Measurements from ENCODE around the gene TTC7B. TPM values are rescaled to one million over a fixed set of nuclear protein-coding genes. Genes with fewer than 3 reads are reported as not detected.

TTC7B gene
- polyA plus RNA-seq, 1 donor (not counting 4 experiments of a cell fraction or from before 2014, with no cell fraction given): 21.4 TPM

- Histone ChIP-seq H3K27me3 (ENCODE audit: control insufficient read depth, extremely low read depth, insufficient read depth, low read length) (no peaks in the 10 kb centered on the region), H3K9me1 (ENCODE audit: control insufficient read depth, extremely low read depth, insufficient read depth, low read length) (no peaks in the 10 kb centered on the region), H3K4me2 (ENCODE audit: control insufficient read depth, extremely low read depth, insufficient read depth, low read depth, low read length) (peak overlapping the region; percentile 94), H3K4me3 (ENCODE audit: control insufficient read depth in 2 of 3, extremely low read depth in 1 of 3, insufficient read depth in 2 of 3, low read depth in 1 of 3, low read length in 3 of 3) (peak overlapping the region; percentile 26 to 74 (median 48)), H3K9me3 (ENCODE audit: control insufficient read depth, low read depth, low read length) (no peaks in the 10 kb centered on the region), H3K4me1 (ENCODE audit: control insufficient read depth, extremely low read depth, insufficient read depth, low read length) (peaks cover 10% of the 10 kb centered on the region), H2AFZ (ENCODE audit: control insufficient read depth, low read length) (peak overlapping the region; percentile 93), H3K36me3 (ENCODE audit: control insufficient read depth in 2 of 2, extremely low read depth in 1 of 2, insufficient read depth in 2 of 2, low read length in 2 of 2) (no peaks in the 10 kb centered on the region), H3K27ac (ENCODE audit: control insufficient read depth, insufficient read depth, low read length) (peak overlapping the region; percentile 78), H3K79me2 (ENCODE audit: control insufficient read depth, insufficient read depth, low read length) (no peaks in the 10 kb centered on the region), H4K20me1 (ENCODE audit: control insufficient read depth, extremely low read depth, insufficient read depth, low read length) (no peaks in the 10 kb centered on the region), H3K9ac (ENCODE audit: control insufficient read depth, extremely low read depth, insufficient read depth, low read length) (peak overlapping the region; percentile 78)
- DNase-seq (ENCODE audit: low read depth, low spot score): peak; percentile 62
- no peak for FAIRE-seq
- dilution Hi-C loops (cut with MboI; ENCODE audit: extremely low pct_ligation_motif_present, low sequenced_read_pairs): no loop called here
- TF ChIP-seq EZH2 (IDR thresholded peaks at IDR 0.05; ENCODE audit: low read length): no peak
- peak; percentile 73 to 95 (median 87) for TF ChIP-seq CTCF (optimal IDR thresholded peaks at IDR 0.05 in 1 of 3, IDR thresholded peaks at IDR 0.05 in 1 of 3, conservative IDR thresholded peaks at IDR 0.05 in 1 of 3; ENCODE audit: extremely low read depth in 1 of 3, insufficient read depth in 2 of 3, low read length in 3 of 3)
These were observed 58.0 kb downstream of the TTC7B start for GRCh38 chr14:90758028-90758889.

GRCh38 chr14:90757452-90757851 lies 58.8 kb downstream of the TTC7B start:
- TF ChIP-seq EZH2 (IDR thresholded peaks at IDR 0.05; ENCODE audit: low read length) (no peak), CTCF (optimal IDR thresholded peaks at IDR 0.05 in 1 of 3, IDR thresholded peaks at IDR 0.05 in 1 of 3, conservative IDR thresholded peaks at IDR 0.05 in 1 of 3; ENCODE audit: extremely low read depth in 1 of 3, insufficient read depth in 2 of 3, low read length in 3 of 3) (no peak)
- no peak overlapping the region for H3K4me3 ChIP-seq (ENCODE audit: control insufficient read depth in 2 of 3, extremely low read depth in 1 of 3, insufficient read depth in 2 of 3, low read depth in 1 of 3, low read length in 3 of 3)
- H3K9me1 ChIP-seq (ENCODE audit: control insufficient read depth, extremely low read depth, insufficient read depth, low read length): no peaks in the 10 kb centered on the region
- H3K9ac ChIP-seq (ENCODE audit: control insufficient read depth, extremely low read depth, insufficient read depth, low read length): no peak overlapping the region
- H3K9me3 ChIP-seq (ENCODE audit: control insufficient read depth, low read depth, low read length): no peaks in the 10 kb centered on the region
- no peaks in the 10 kb centered on the region for H3K36me3 ChIP-seq (ENCODE audit: control insufficient read depth in 2 of 2, extremely low read depth in 1 of 2, insufficient read depth in 2 of 2, low read length in 2 of 2)
- no peak for DNase-seq (ENCODE audit: low read depth, low spot score)
- H3K27ac ChIP-seq (ENCODE audit: control insufficient read depth, insufficient read depth, low read length): no peak overlapping the region
- no peaks in the 10 kb centered on the region for H4K20me1 ChIP-seq (ENCODE audit: control insufficient read depth, extremely low read depth, insufficient read depth, low read length)
- no peaks in the 10 kb centered on the region for H3K27me3 ChIP-seq (ENCODE audit: control insufficient read depth, extremely low read depth, insufficient read depth, low read length)
- H2AFZ ChIP-seq (ENCODE audit: control insufficient read depth, low read length): no peak overlapping the region
- FAIRE-seq: no peak
- dilution Hi-C loops (cut with MboI; ENCODE audit: extremely low pct_ligation_motif_present, low sequenced_read_pairs): no loop called here
- H3K4me2 ChIP-seq (ENCODE audit: control insufficient read depth, extremely low read depth, insufficient read depth, low read depth, low read length): peak overlapping the region; percentile 82
- no peaks in the 10 kb centered on the region for H3K79me2 ChIP-seq (ENCODE audit: control insufficient read depth, insufficient read depth, low read length)
- peaks cover 10% of the 10 kb centered on the region for H3K4me1 ChIP-seq (ENCODE audit: control insufficient read depth, extremely low read depth, insufficient read depth, low read length)

Data from keratinocyte (primary cell).